Suppressor macrophage treated with lipopolysaccharide for 4 hours (primary cell): ENCODE data around the gene GPANK1.

Experiments used
- DNase-seq: peaks from one replicate; pipeline ENCODE4 v3.0.0-alpha.2; 2020

The GPANK1 gene

GRCh38 chr6:31614684-31615578, 49.9 kb downstream of the GPANK1 start, which contains the start of gene AIF1:
TSS of gene AIF1 (plus strand) at chr6:31615234. CDS start at chr6:31615330, 96 bp downstream.
- DNase-seq: peak; percentile 76

GRCh38 chr6:31614075-31614619, 50.6 kb downstream of the GPANK1 start:
- peak; percentile 80 for DNase-seq
